Thyroid gland (tissue), 4 donors: ENCODE data around the gene MAN1B1.

Experiments
- POLR2A ChIP-seq, 2 donors: fragments of 450-650 bp; IDR thresholded peaks; one replicate each; pipeline ENCODE4 v1.6.1; 2017; ENCODE audit warnings: antibody characterized with exemption in 2 of 2, mild to moderate bottlenecking in 2 of 2, moderate library complexity in 1 of 2
- TF ChIP-seq, protein P1 (sequence below), 6 experiments: fragments of 200-600 bp in 3 of 6; fragments of 450-650 bp in 3 of 6; sonication (generic) in 3 of 6; IDR thresholded peaks; one replicate each; pipeline ENCODE4 v1.5.1; 2016 to 2019; ENCODE audit warnings: antibody characterized with exemption in 6 of 6, mild to moderate bottlenecking in 2 of 6, inconsistent platforms in 1 of 6, moderate library complexity in 1 of 6

DNA sequence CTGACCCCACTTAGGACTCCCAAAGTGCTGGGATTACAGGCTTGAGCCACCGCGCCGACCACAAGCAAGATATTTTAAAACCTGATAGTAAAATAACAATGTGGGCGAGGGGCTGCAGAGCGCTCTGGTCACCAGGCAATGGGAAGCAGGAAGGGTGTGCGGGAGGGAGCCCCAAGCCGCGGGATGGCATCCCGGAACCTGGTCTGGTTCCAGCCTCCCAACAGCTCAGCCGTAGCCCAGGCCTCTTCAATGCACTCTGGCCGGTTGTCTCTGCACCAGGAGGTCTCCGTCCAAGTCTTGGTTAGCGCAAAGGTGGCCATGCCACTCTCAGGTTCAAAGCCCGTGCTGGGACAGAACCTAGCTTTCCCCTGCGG lies 10.2 kb upstream of the MAN1B1 start:
- TF ChIP-seq, protein P1, sequence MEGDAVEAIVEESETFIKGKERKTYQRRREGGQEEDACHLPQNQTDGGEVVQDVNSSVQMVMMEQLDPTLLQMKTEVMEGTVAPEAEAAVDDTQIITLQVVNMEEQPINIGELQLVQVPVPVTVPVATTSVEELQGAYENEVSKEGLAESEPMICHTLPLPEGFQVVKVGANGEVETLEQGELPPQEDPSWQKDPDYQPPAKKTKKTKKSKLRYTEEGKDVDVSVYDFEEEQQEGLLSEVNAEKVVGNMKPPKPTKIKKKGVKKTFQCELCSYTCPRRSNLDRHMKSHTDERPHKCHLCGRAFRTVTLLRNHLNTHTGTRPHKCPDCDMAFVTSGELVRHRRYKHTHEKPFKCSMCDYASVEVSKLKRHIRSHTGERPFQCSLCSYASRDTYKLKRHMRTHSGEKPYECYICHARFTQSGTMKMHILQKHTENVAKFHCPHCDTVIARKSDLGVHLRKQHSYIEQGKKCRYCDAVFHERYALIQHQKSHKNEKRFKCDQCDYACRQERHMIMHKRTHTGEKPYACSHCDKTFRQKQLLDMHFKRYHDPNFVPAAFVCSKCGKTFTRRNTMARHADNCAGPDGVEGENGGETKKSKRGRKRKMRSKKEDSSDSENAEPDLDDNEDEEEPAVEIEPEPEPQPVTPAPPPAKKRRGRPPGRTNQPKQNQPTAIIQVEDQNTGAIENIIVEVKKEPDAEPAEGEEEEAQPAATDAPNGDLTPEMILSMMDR (IDR thresholded peaks at IDR 0.05) = no peak
- TF ChIP-seq POLR2A (IDR thresholded peaks at IDR 0.05) = no peak
